SKM-1 (cell line): ENCODE results near the gene MYO5C.

Experiments used
- DNase-seq: peaks from one replicate; lab custom pipeline; 2025; ENCODE audit not compliant: unreplicated experiment; lab: John Stamatoyannopoulos, UW

MYO5C gene

DNA sequence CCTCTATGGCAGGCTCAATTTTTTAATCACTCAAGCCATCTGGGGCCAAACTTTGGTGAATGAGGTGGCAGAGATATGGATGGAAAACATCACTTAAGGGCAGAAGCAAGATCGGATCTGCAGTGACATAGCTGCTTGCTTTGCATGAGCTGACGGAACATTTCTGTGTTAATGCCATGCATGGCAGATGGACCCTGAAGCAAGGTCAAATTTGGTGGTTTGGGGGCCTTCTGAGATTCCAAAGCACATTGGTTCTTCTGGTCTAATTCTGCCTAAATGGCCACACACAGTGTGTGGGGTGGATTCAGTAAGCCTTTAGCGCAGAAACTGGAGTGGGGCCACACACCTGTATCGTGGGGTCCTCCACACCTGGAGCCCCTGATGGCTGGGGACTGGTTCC, 144.7 kb downstream of the MYO5C start:
- DNase-seq = no peak

DNA sequence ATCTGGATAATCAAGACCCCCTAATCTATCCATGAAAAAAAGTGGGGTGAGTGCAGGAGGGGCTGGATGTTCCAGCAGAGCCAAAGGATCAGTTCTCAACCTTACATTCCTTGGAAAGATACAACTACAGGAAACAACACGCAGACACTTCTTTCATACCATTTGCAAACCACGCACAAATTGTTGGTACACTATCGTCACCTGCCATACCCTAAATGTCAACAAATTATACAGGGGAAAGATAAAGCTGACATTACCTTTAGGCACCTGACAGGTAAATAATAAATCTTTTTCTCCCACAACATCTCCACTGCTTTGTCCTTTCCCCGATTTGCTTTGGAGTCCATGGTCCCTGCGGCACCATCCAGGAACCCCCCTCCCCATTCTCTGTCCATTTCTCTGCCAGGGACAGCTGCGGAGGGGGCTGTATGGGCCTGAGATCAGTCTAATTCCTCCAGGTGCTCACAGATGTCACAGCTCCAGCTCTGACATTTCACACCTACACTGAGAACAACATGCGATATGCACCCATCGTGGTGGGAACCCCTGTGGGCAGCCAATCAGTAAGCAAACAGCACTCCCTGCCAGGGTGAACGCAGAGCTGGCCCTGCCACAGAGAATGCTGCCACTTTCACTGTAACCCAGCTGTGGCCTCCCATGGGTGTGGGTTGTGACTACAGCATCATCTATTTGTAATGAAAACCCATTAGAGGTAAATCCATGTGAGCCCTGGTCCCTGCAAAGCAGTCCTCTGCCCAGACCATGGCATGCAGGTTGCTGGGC, 145.4 kb downstream of the MYO5C start:
- no peak for DNase-seq

DNA sequence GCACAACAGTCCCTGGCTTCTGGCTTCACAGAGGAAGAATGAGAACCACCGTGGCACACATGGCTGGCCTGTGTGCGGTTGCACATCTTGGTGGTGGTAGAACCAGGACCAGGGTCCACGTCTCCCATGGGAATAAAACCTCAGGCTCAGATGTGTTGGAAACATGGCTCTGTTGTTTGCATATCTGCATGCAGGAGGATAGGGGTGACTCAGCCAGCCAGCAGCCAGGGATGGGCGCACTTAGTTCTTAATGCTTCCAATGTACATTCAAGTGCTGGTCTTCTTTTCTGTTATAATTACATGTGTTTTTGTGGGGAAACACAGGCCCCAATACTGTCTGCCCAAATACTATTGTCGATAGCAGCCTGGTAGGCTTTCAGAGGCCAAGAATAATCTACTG, 147.2 kb downstream of the MYO5C start:
- no peak for DNase-seq

DNA sequence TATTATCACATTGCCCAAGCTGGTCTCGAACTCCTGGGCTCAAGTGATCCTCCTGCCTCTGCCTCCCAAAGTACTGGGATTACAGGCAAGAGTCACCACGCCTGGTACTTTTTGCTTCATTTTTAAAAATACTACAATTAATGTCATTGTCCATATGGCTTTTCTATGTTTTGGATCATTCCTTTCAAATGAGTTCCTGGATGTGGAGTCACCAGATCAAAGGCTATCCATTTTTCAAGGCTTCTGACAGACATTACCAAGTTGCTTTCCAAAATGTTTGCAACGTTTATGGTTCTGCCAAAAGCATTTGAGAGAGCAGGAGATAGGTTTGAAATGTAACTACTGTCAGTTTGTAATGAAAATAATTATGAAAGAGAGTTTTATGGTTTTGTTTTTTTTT, 148.8 kb downstream of the MYO5C start:
- DNase-seq = no peak

DNA sequence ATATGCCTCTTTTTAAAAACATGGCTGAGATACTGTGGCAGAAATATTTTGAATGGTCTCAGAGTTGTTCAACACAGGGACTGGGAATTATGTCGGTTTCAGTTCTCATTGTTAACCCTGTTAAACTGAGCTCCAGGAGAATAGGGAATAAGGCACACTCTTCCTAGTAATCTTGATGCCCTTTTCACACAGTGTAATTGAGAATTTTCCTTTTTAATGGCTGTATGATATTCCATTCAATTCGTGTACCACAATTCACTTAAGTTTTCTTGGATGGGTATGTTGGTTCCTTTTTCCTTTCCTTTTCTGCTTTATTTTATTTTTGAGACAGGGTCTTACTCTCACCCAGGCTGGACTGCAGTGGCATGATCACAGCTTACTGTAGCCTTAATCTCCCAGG, 149.3 kb downstream of the MYO5C start:
- DNase-seq = no peak

DNA sequence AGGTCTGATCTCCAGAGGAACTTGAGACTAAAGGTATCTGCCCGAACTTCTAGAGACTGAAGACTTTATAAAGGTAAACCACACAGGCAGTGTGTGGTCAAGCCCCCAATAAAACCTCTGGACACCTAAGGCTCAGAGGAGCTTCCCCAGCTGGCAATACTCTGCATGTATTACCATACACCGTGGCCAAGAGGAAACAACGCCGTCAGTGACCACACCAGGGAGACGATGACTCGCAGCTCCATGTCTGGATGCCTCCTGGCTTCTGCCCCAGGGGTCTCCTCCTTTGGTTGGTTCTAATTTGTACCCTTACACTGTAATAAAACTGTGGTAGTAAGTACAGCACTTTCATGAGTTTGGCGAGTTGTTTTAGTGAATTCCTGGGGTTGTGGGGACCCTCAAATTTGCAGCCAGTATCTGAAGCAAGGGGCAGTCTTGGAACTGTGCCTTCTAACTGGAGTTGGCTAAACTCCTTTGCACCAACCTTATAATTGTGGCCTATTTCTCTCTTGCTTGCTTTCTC, 150.9 kb downstream of the MYO5C start:
- DNase-seq = no peak

DNA sequence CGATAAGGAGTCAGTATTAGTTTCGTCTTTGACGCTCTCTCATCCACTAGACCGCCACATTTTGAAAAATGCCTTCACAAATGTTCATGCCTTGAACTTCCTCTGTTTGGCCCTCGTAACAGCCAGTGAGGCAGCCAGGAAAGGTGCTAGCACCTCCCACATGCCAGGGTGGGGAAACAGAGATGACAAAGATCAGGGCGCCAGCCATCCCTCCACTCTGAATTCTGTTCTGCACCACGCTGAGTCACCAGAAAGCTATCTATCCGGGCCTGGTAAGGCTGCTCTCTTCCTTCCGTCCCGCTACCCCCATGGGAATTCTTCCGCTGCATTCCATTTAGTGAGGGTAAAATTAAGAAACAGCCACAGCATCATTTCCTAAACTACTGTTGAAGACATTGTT, 151.7 kb downstream of the MYO5C start:
- no peak for DNase-seq
